G401.6 (cell line): ENCODE data around the gene SHQ1.

Experiments
- FAIRE-seq: peaks from 2 replicates; lab custom pipeline; 2012; peaks lifted over from hg19 to GRCh38; lab: Jason Lieb, UNC

The SHQ1 gene

GRCh38 chr3:72847751-72848702, at the start of gene SHQ1:
TSS of gene SHQ1 (minus strand) at chr3:72848445. CDS start at chr3:72848340, 105 bp downstream.
- FAIRE-seq, result peak; percentile 94

- FAIRE-seq, result no peak
Measured at GRCh38 chr3:72897758-72898007, 49.4 kb upstream of the SHQ1 start.

- no peak for FAIRE-seq
Measured at GRCh38 chr3:72896996-72897757, 48.9 kb upstream of the SHQ1 start.

GRCh38 chr3:72894976-72895552, 46.8 kb upstream of the SHQ1 start:
- FAIRE-seq, result no peak

GRCh38 chr3:72892870-72893269, 44.6 kb upstream of the SHQ1 start:
- no peak for FAIRE-seq

GRCh38 chr3:72892081-72892775, 44.0 kb upstream of the SHQ1 start:
- FAIRE-seq, result no peak

GRCh38 chr3:72891053-72891855, 43.0 kb upstream of the SHQ1 start:
- no peak for FAIRE-seq

GRCh38 chr3:72890166-72890925, 42.1 kb upstream of the SHQ1 start:
- FAIRE-seq, result no peak

GRCh38 chr3:72889310-72890165, 41.3 kb upstream of the SHQ1 start:
- no peak for FAIRE-seq

GRCh38 chr3:72888546-72889309, 40.5 kb upstream of the SHQ1 start:
- FAIRE-seq, result peak; percentile 61

- FAIRE-seq, result no peak
Measured at GRCh38 chr3:72887705-72888545, 39.7 kb upstream of the SHQ1 start, which contains the start of gene GXYLT2. TSS of gene GXYLT2 (plus strand) at chr3:72888046. CDS start at chr3:72888234, 188 bp downstream.

- peak; percentile 19 for FAIRE-seq
Measured at GRCh38 chr3:72887343-72887704, 39.1 kb upstream of the SHQ1 start.

- FAIRE-seq, result no peak
Measured at GRCh38 chr3:72872183-72872582, 23.9 kb upstream of the SHQ1 start.

- no peak for FAIRE-seq
Measured at GRCh38 chr3:72862314-72863090, 14.3 kb upstream of the SHQ1 start.

GRCh38 chr3:72860846-72861245, 12.6 kb upstream of the SHQ1 start:
- FAIRE-seq, result no peak

GRCh38 chr3:72860053-72860452, 11.8 kb upstream of the SHQ1 start:
- peak; percentile 15 for FAIRE-seq

- FAIRE-seq, result no peak
Measured at GRCh38 chr3:72855001-72855400, 6.8 kb upstream of the SHQ1 start.
